GM10266 (cell line): ENCODE measurements around the gene VWC2.

ENCODE experiments used
- DNase-seq: peaks from one replicate; pipeline ENCODE4 v3.0.0; 2012; ENCODE audit errors: extremely low spot score
- TF ChIP-seq, protein P1 (sequence below): IDR thresholded peaks from 2 replicates; pipeline ENCODE4 v1.5.1; 2012; ENCODE audit warnings: mild to moderate bottlenecking, low read depth; ENCODE audit not compliant: control insufficient read depth, insufficient read depth; ENCODE audit errors: missing control alignments

VWC2 gene

DNA sequence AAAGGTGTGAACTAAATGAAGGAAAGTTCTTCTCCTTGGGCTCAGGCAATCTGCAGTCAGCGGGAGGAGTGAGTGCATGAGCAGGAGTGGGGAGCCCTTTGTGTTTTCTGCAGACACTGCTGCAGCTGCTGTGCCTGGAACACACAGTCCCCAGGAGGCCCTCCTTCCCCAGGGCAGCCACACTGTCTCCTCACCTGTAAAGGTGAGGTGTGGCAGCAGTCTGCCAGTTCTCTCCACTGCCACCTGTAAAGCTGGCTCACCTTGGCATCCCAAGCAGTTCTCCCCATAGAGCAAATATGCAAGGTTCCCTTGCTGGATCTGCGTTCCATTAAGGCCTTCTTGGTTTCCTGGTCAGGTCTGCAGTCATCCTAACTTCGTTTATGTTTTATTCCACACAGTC is 5.2 kb upstream of the VWC2 start:
- no peak for DNase-seq
- TF ChIP-seq, protein P1, sequence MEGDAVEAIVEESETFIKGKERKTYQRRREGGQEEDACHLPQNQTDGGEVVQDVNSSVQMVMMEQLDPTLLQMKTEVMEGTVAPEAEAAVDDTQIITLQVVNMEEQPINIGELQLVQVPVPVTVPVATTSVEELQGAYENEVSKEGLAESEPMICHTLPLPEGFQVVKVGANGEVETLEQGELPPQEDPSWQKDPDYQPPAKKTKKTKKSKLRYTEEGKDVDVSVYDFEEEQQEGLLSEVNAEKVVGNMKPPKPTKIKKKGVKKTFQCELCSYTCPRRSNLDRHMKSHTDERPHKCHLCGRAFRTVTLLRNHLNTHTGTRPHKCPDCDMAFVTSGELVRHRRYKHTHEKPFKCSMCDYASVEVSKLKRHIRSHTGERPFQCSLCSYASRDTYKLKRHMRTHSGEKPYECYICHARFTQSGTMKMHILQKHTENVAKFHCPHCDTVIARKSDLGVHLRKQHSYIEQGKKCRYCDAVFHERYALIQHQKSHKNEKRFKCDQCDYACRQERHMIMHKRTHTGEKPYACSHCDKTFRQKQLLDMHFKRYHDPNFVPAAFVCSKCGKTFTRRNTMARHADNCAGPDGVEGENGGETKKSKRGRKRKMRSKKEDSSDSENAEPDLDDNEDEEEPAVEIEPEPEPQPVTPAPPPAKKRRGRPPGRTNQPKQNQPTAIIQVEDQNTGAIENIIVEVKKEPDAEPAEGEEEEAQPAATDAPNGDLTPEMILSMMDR = no peak

DNA sequence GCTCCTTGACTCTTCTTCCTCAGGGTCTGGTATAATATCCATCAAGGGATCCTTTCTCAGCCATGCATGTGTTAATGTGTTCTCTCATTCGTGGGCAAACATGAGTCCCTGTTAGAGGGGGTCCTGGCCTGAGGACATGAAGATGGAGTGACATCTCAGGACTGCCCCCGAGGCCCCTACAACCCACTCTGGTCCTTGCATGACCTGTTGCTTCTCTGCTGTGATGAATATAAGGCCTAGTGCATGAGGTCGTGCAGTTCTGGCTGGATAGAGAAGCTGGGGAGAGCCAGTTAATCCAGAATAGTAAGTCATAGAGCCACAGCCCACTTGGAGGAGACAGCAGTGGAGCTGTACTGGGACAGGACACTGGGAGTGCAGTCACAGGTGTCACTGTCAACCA is 4.6 kb upstream of the VWC2 start:
- TF ChIP-seq, protein P1 = no peak
- DNase-seq = no peak

DNA sequence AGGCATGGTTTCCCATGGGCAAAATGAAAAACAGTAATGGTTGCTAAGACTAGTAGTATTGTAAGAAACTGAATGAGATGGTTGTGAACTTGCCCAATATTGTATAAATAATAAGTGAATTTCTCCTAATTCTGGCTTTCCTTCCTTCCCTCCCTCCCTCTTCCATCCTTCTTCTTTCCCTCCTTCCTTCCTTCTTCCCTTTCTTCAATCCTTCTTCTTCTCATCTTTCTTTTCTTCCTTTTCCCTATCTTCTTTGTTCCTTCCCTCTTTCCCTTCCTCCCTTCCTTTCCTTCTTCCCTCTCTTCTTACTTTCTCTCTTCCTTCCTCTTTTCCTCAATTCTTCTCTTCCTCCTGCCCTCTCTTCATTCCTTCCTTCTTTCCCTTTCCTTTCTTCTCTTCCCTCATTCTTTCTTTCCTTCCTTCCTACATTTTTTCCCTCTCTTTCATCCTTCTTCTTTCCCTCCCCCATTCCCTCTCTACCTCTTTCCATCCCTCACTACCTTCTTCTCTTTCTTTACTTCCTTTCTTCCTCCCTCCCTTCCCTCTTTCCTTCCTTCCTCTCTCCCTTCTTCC is 4.1 kb upstream of the VWC2 start:
- TF ChIP-seq, protein P1 = no peak

DNA sequence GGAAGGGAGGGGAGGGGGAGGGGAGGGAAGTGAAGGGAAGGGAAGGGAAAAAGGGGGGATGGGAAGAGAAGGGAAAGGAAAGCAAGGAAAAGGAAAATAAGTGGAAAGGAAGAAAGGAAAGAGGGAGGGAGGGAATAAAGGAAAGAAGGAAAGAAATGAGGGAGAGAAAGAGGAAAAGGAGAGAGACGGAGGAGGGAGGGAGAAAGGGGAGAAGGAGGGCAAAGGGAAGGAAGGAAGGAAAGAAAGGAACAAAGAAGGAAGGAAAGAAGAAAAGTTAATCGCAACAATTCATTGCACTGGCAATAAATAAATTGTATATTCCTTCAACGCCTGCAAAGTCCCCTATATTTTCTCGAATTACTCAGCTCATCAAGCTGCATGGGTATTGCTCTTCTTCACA is 2.6 kb upstream of the VWC2 start:
- DNase-seq = no peak
- TF ChIP-seq, protein P1 = no peak

More for the DNA sequence above, 4.1 kb upstream of the VWC2 start:
- DNase-seq = no peak

DNA sequence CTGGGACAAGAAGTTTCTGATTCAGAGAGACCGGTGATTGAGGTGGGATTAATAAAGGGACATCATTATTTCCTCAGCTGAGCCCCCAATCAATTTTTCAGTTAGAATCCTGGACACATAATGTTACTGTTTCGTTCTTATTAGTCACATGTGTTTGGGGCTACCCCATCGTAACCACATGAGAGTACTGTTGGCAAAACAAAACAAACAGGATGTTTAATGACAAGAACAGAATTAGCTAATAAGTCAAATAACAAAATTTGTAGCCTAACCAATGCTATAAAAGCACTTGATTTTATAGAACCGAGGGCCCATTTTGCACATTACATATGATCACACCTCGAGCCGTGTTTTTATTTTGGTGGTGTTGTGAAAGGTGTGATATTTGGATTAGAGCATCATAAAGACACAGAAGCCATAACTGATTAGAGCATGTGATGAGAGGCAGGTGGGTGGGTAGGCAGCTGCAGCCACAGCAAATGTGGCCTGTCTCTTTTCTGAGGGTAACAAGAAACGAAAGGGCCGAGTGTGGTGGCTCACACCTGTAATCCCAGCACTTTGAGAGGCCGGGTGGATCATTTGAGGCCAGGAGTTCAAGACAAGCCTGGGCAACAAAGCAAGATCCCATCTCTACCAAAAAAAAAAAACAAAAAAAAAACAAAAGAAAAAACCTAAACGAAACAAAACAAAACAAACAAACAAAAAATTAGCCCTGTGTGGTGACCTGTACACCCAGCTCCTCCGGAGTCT is 1.8 kb upstream of the VWC2 start:
- TF ChIP-seq, protein P1 = no peak
- DNase-seq = peak; percentile 69

DNA sequence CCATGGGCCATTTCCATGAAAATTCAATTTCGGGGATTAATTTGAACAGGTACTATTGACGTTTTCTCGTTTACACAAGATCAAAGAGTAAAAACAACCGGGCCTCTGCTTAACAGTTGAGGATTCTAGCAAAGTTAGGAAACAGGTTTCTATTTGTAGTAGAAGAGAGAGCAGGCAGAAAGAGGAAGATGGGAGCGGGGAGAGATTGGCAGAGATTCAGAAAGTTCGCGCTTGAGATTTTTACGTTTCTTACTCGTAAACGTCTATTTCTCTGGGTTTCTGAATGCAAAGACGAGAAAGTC is 571 bp upstream of the VWC2 start:
- TF ChIP-seq, protein P1 = no peak
- no peak for DNase-seq

DNA sequence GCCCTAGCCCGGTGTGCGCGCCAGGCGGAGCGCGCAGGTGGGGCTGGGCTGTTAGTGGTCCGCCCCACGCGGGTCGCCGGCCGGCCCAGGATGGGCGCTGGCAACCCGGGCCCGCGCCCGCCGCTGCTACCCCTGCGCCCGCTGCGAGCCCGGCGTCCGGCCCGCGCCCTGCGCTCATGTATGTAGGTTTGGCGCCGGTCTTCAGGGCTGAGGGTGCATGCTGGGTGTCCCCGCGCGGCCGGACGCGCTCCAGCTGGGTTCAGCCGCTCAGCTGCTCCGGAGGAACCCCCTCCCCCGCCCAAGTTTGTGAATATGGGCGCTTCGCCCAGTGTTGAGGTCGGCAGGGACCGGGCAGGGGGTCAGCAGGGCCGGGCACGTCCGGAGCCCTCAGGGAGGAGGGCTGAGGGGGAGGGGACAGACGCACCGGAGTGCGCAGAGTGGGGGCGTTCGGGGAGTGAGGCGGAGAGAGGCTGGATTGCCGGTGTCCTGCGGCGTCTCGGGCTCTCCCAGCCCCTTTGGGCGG is 559 bp downstream of the VWC2 start:
- TF ChIP-seq, protein P1 = no peak
- DNase-seq = peak; percentile 47
